HL-60 (cell line): Measurements from ENCODE around the gene NDUFS5.
"Not testable (repeated sequence)": the region's sequence is repeated elsewhere in the genome, so short reads cannot be mapped to it uniquely, and the experiment has no call there.

Experiments used
- DNase-seq, 2 experiments: peaks; one replicate each; pipeline ENCODE4 v3.0.0-alpha.2; 2010 to 2020; ENCODE audit warnings: low read depth in 1 of 2, low spot score in 1 of 2
- H3K27ac ChIP-seq: fragments of 250-450 bp; sonication (Bioruptor Pico); replicated peaks from 2 replicates; pipeline ENCODE4 v1.5.1; 2020; ENCODE audit warnings: mild to moderate bottlenecking, moderate library complexity
- H3K27me3 ChIP-seq: fragments of 250-450 bp; sonication (Bioruptor Pico); 2 replicates; pipeline ENCODE4 v1.5.1; 2021; ENCODE audit warnings: mild to moderate bottlenecking, moderate library complexity; ENCODE audit not compliant: insufficient read depth, poor library complexity, severe bottlenecking
- H3K4me3 ChIP-seq: replicated peaks from 2 replicates; pipeline ENCODE4 v1.5.1; 2011; ENCODE audit warnings: mild to moderate bottlenecking, control low read depth, low read length; ENCODE audit not compliant: insufficient read depth
- GABPA ChIP-seq: IDR thresholded peaks from 2 replicates; pipeline ENCODE4 v1.6.1; 2012; ENCODE audit warnings: low read depth
- POLR2AphosphoS5 ChIP-seq: IDR thresholded peaks from 2 replicates; pipeline ENCODE4 v1.6.1; 2012; ENCODE audit warnings: low read depth
- REST ChIP-seq: IDR thresholded peaks from 2 replicates; pipeline ENCODE4 v1.6.1; 2012; ENCODE audit warnings: low read depth; ENCODE audit not compliant: insufficient replicate concordance
- SPI1 ChIP-seq: IDR thresholded peaks from 2 replicates; pipeline ENCODE4 v1.6.1; 2012; ENCODE audit warnings: low read depth, mild to moderate bottlenecking, borderline replicate concordance
- TF ChIP-seq, protein P1 (sequence below): IDR thresholded peaks from one replicate; pipeline ENCODE4 v1.5.1; 2011; ENCODE audit warnings: low read length, control low read depth, inconsistent platforms; ENCODE audit not compliant: insufficient read depth

The NDUFS5 gene

DNA sequence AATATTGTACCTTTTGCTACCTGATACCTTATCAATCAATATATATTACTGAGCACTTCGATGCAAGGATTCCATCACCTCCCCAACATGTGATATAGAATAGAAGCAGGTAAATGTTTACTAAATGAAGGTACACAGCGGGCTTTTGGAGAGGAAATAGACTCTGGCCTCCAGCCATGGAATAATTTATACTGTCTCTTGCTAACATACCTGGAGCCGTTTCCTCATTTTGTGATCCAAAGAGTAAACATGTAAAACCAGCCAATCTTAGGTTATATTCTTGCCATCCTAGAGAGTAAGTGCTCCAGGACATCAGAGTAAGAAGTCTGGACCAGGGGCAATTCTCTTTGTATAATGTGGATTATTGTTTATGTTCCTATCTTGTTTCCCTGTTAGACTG, 39.4 kb downstream of the NDUFS5 start:
- Histone ChIP-seq H3K27me3 (no peaks in the 10 kb centered on the region), H3K4me3 (no peak overlapping the region), H3K27ac (no peak overlapping the region)
- no peak for DNase-seq
- TF ChIP-seq POLR2AphosphoS5 (no peak), SPI1 (no peak), REST (no peak), GABPA (no peak)

- DNase-seq, H3K27ac ChIP-seq: not testable (repeated sequence)
These were observed 42.1 kb downstream of the NDUFS5 start for GRCh38 chr1:39068227-39068626.

GRCh38 chr1:39071557-39071956, 45.4 kb downstream of the NDUFS5 start:
- not testable (repeated sequence) for H3K27ac ChIP-seq, H3K4me3 ChIP-seq, H3K27me3 ChIP-seq, DNase-seq

More at GRCh38 chr1:39068227-39068626, 42.1 kb downstream of the NDUFS5 start:
- H3K27me3 ChIP-seq, H3K4me3 ChIP-seq: not testable (repeated sequence)

DNA sequence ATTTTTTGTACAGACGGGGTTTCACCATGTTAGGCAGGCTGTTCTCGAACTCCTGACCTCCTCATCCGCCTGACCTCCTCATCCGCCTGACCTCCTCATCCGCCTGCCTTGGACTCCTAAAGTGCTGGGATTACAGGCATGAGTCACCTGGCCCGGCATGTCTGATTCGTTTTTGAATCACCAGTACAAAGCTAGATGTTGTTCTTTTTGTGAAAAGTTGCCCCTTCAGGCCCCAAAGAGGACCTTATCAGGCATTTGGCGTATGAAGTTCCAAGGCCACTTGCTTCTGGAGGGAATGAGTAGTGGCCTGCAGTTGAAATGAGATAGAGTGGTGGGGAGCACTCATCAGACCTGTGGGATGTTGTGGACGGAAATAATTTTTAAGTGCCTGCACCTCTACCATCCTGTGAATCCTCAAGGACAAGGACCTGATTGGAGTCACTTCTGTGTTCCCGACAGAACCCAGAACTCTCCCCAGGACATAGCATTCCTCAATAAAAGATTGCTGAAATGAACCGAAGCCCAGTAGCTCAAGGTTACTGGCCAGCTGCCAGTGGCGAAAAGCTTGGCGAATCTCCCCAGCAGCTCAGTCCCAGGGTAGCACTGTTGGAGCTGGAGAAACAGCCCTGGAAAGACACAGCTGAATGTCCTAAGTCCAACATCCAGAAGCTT, 50.1 kb downstream of the NDUFS5 start:
- Histone ChIP-seq H3K27ac (no peak overlapping the region), H3K27me3 (peaks cover 9% of the 10 kb centered on the region), H3K4me3 (no peak overlapping the region)
- TF ChIP-seq SPI1, result no peak
- no peak for DNase-seq

DNA sequence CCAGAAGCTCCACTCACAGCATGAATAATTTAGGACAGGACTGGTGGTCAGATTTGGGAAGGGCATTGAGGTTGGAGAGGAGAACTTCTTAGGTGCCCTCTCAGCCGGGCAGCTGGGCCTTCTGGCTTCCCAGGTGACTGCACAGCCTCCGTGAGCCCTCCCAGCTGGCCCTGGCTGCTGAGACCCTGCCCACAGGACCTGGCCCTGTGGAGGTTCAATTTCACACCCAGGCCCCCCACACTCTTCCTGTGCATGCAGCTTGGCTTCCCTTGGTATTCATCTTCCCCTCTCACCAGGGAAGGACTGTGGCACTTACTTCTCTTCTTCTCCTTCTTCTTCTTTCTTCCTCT, 50.6 kb downstream of the NDUFS5 start:
- Histone ChIP-seq H3K27me3 (peaks cover 9% of the 10 kb centered on the region), H3K4me3 (no peak overlapping the region), H3K27ac (no peak overlapping the region)
- TF ChIP-seq GABPA, result no peak
- no peak for TF ChIP-seq POLR2AphosphoS5
- TF ChIP-seq REST, result no peak
- TF ChIP-seq, protein P1, sequence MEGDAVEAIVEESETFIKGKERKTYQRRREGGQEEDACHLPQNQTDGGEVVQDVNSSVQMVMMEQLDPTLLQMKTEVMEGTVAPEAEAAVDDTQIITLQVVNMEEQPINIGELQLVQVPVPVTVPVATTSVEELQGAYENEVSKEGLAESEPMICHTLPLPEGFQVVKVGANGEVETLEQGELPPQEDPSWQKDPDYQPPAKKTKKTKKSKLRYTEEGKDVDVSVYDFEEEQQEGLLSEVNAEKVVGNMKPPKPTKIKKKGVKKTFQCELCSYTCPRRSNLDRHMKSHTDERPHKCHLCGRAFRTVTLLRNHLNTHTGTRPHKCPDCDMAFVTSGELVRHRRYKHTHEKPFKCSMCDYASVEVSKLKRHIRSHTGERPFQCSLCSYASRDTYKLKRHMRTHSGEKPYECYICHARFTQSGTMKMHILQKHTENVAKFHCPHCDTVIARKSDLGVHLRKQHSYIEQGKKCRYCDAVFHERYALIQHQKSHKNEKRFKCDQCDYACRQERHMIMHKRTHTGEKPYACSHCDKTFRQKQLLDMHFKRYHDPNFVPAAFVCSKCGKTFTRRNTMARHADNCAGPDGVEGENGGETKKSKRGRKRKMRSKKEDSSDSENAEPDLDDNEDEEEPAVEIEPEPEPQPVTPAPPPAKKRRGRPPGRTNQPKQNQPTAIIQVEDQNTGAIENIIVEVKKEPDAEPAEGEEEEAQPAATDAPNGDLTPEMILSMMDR, result no peak
- no peak for TF ChIP-seq SPI1
- no peak for DNase-seq

GRCh38 chr1:39080269-39080826, 54.2 kb downstream of the NDUFS5 start:
- H3K4me3 ChIP-seq, result no peak overlapping the region
- DNase-seq, result no peak
- H3K27ac ChIP-seq, result no peak overlapping the region
- peaks cover 21% of the 10 kb centered on the region for H3K27me3 ChIP-seq
- TF ChIP-seq SPI1, result no peak
- no peak for TF ChIP-seq GABPA
- TF ChIP-seq REST, result no peak
- TF ChIP-seq, protein P1, result no peak
- no peak for TF ChIP-seq POLR2AphosphoS5
